A549 treated with AZD9567 at 1 μM for 4 hours (cell line): ENCODE results near the gene GOLPH3L. TPM values are rescaled to one million over a fixed set of nuclear protein-coding genes. Genes with fewer than 3 reads are reported as not detected.

Experiments
- total RNA-seq: library from RNA; stranded (reverse); fragments of 200-300 nt; extraction: Qiagen RNA extraction; gene quantifications from 5 replicates; pipeline ENCODE4 v1.2.3, GENCODE V29; 2022; ENCODE audit not compliant: insufficient read depth

Gene GOLPH3L
- 12.1 to 20.9 TPM (median 15.5 TPM) in 5 replicates for total RNA-seq

GRCh38 chr1:150696995-150697927 is at the start of gene GOLPH3L:
Gene GOLPH3L (minus strand): TSS chr1:150697154. CDS start chr1:150694838, 2,316 bp downstream.

GRCh38 chr1:150720703-150721102 is 23.7 kb upstream of the GOLPH3L start, which contains the start of gene HORMAD1:
Gene HORMAD1 (minus strand): TSS chr1:150720895. CDS start chr1:150719505, 1,390 bp downstream.

DNA sequence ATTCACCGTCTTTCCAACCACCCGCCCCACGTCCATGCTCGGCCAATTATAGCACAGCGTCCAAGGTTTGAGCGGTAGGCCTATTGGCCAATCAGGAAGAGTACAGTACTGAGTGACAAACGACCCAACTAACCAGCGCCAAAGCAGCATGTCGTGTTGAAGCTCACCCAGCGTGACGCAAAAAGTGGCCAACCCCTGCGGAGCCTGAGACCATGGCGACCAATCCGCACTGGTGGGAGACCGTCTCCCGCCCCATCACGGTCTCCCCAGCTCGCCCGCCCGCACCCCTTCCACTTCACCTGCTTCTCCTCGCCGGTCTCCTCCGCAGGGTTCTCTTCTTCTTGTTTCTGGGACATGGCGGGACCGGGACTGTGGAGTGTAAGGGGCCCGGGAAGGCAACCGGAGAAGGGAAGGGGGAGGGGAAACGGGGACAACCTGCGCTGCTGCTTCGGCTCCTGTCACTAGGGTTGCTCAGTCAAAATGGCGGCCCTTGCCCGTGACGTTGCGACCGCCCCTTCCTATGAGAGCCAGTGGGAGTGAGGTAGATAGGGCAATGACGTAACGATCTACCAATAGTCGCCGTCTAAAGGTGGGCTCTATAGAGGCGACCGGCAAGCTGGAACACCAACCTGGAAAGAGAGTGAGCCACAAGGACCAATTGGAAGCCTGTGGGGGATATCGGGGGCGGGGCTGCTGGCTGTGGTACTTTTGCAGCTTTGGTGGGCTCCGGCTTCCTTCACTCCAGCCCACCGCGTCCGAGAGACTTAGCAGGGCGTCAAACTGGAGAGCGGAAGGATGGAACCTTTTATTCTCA is 67.6 kb downstream of the GOLPH3L start, which contains the start of gene ENSA:
Gene ENSA, minus strand, starts transcription at position 498 of the 814 bp plus-strand sequence. Its CDS starts 142 bp downstream, at position 356.

Other genes starting within 250 kb of the GOLPH3L start
- gene TARS2, start 209.7 kb downstream of the GOLPH3L start, total RNA-seq, result 18.0 to 22.2 TPM (median 20.4 TPM) in 5 replicates
- 1.6 to 4.9 TPM (median 2.1 TPM) in 5 replicates for gene ECM1, start 189.0 kb downstream of the GOLPH3L start, total RNA-seq
- gene FALEC, start 181.4 kb downstream of the GOLPH3L start, total RNA-seq, result 0.17 to 0.22 TPM in 2 of 5 replicates, not detected in the others
- 2.2 to 5.3 TPM (median 4.8 TPM) in 5 replicates for gene ADAMTSL4, start 147.7 kb downstream of the GOLPH3L start, total RNA-seq
- 219 to 292 TPM (median 269 TPM) in 5 replicates for gene MCL1, start 117.5 kb downstream of the GOLPH3L start, total RNA-seq
- gene ENSA, start 67.5 kb downstream of the GOLPH3L start, total RNA-seq, result 129 to 139 TPM (median 135 TPM) in 5 replicates
- 5.3 to 15.3 TPM (median 6.8 TPM) in 5 replicates for gene HORMAD1, start 23.7 kb upstream of the GOLPH3L start, total RNA-seq
- 10.5 to 16.4 TPM (median 15.7 TPM) in 5 replicates for gene CTSS, start 68.6 kb upstream of the GOLPH3L start, total RNA-seq
- 1.6 to 2.2 TPM (median 1.7 TPM) in 5 replicates for gene CTSK, start 111.1 kb upstream of the GOLPH3L start, total RNA-seq
- 9.5 to 14.0 TPM (median 13.0 TPM) in 5 replicates for gene ARNT, start 179.4 kb upstream of the GOLPH3L start, total RNA-seq
- not detected in 5 replicates for gene CTXND2, start 190.0 kb upstream of the GOLPH3L start, total RNA-seq
- gene SETDB1, start 229.2 kb upstream of the GOLPH3L start, total RNA-seq, result 12.7 to 23.5 TPM (median 20.2 TPM) in 5 replicates